ENCODE measurements around the gene LARP4.

GRCh38 chr12:50404307-50404706 is 3.6 kb downstream of the LARP4 start:
- no peak for TF ChIP-seq CTCF (IDR thresholded peaks at IDR 0.05; ENCODE audit: low read depth, low read length)
- no peak for TF ChIP-seq EZH2phosphoT487 (IDR thresholded peaks at IDR 0.05; ENCODE audit: low read depth)
